ENCODE data around the gene FCHO1.

- TF ChIP-seq CTCF (IDR thresholded peaks at IDR 0.05) = no peak
- no peak for TF ChIP-seq EZH2phosphoT487 (IDR thresholded peaks at IDR 0.05)
These were observed 17.1 kb upstream of the FCHO1 start for GRCh38 chr19:17734146-17734545.

Data from neural progenitor cell (in vitro differentiated cells).